HUDEP-2 (cell line): ENCODE measurements around the gene SORCS2.

Source experiments
- DNase-seq, 76 experiments: peaks; one replicate each; lab custom pipeline; 2025; ENCODE audit not compliant: unreplicated experiment in 76 of 76; lab: John Stamatoyannopoulos, UW

Gene SORCS2

DNA sequence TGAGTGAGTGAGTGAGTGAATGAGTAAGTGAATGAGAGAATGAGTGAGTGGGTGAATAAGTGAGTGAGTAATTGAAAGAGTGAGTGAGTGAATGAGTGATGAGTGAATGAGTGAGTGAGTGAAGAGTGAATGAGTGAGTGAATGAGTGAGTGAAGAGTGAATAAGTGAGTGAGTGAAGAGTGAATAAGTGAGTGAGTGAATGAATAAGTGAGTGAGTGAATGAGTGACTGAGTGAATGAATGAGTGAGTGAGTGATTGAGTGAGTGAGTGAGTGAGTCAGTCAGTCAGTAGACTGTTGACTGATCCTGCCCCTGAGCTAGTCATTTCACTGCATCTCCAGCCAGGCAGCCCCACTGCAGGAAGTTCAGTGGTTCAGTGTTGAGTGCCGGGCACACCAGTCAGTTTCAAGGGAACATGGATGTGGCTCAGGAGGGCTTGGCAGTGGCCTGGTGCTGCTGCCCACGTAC, 470.8 kb downstream of the SORCS2 start:
- DNase-seq, result no peak

DNA sequence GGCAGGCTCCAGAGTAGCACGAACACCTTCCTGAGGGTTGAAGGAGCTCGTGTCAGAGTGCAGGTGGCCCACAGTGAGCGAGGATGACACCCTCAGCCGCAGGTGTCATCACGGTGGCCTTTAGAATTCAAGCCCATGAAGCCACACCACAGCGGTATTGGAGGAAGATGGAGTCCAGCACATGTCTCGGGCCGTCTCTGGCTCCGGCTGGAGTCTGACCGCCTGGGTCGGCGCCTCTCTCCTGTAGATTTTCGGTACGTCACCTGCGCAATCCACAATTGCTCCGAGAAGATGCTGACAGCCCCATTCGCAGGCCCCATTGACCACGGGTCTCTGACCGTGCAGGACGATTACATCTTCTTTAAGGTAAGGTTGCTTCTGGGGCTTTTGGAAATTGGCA, 471.8 kb downstream of the SORCS2 start:
- DNase-seq, result no peak

DNA sequence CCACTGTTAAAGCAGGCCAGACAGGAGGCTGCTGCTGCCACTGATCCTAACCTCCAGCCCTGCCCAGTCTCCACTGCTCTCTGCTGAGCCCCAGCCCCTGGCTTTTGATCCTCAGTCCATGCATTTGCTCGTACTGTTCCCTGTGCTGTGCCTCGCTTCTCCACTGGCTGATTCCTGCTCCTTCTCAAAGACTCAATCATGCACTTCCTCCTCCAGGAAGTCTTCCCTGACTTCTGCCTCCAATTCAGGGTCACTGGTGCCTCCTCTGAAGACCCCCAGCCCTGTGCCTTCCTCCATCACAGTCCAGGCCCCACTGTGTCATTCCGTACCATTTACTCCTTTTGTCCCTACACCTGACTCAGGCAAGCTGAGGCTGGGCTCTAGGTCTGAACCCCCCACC, 473.0 kb downstream of the SORCS2 start:
- no peak for DNase-seq

GRCh38 chr4:7666011-7666410, 473.7 kb downstream of the SORCS2 start:
- no peak for DNase-seq

DNA sequence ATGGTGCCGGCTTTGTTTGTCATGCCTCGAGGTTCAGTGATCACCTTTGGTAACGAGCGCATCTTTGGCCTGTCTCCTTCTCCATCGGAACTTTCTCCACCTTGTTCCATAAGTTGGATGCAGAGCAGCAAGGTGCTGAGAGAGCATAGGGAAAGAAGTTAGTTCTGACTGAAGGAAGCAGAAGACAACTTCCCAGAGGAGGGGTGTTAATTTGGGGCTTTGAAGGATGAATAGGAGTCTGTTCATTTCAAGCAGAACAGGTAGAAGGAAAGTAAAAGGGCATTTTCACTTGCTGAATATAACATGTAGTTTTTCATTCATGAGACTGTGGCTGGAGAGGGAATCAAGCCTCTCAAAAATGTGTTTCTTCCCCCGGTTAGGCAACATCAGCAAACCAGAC, 474.4 kb downstream of the SORCS2 start:
- no peak for DNase-seq

- DNase-seq, result no peak
Observed at GRCh38 chr4:7668271-7668670, 475.9 kb downstream of the SORCS2 start.

GRCh38 chr4:7668826-7669225, 476.5 kb downstream of the SORCS2 start:
- no peak for DNase-seq

GRCh38 chr4:7672601-7673000, 480.3 kb downstream of the SORCS2 start:
- DNase-seq, result no peak

GRCh38 chr4:7673121-7673520, 480.8 kb downstream of the SORCS2 start:
- no peak for DNase-seq

- no peak for DNase-seq
Observed at GRCh38 chr4:7674706-7675105, 482.4 kb downstream of the SORCS2 start.

GRCh38 chr4:7675136-7675535, 482.8 kb downstream of the SORCS2 start:
- DNase-seq, result no peak

GRCh38 chr4:7675612-7676320, 483.4 kb downstream of the SORCS2 start:
- no peak for DNase-seq

GRCh38 chr4:7676398-7676922, 484.1 kb downstream of the SORCS2 start:
- no peak for DNase-seq

DNA sequence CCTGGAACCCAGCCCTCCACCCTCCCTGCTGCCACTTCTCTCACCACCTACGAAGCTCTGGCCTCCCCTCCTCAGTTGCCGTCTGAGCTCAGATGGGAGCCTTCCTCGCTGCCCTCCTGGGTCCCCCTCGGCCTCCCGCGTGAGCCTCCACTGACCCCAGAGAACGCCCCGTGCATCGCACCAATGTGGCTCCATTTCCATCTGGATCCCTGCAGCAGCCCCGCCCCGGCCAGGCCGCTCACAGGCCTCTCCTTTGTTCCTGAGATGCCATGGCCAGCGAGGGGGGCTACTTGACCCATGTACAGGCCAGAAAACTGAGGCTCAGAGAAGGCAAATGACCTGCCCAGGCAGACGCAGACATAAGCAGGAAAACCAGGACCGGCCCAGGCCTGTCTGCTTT, 484.7 kb downstream of the SORCS2 start:
- no peak for DNase-seq

- no peak for DNase-seq
Observed at GRCh38 chr4:7677799-7678301, 485.5 kb downstream of the SORCS2 start.

DNA sequence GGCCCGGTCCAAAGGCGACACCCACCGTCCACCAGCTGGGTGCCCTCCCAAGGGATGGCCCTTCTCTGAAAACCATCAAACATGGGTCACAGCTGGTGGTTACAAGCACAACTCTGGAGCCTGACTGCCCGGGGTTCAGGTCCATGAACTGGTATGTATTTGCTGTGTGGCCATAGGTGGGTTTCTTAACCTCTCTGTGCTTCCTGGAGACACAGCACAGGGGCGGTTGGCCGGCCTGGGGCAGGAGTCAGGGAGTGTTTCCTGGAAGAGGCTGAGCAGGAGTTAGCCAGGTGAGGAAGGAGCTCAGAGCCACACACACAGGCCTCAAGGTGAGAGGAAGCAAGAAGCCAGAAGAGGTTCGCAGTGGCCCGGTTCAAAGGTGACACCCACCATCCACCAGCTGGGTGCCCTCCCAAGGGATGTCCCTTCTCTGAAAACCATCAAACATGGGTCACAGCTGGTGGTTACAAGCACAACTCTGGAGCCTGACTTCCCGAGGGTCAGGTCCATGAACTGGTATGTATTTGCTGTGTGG, 486.0 kb downstream of the SORCS2 start:
- no peak for DNase-seq

DNA sequence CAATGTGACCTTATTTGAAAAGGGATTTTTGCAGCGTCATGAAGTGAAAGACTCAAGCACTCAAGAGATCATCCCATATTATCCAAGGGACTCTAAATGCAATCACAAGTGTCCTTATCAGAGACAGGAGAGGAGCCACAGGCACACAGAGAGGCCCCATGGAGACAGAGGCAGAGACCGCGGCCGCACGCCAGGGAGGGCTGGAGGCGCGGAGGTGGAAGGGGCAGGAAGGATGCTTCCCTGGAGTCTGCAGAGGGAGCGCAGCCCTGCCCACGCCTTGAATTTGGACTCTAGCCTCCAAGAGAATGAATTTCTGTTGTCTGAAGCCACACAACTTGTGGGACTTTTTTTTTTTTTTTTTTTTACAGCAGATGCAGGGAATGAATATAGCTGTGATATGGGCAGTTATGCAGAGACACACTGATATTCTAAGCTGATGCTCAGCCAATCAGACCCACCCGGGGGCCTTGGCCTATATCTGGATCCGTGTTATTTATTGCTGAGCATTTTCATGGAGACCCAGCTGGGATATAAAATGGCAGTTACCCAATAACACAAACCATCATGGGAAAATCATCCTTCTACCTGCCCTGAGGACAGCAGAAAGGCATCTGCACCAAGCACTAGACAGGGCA, 487.2 kb downstream of the SORCS2 start:
- DNase-seq, result no peak

DNA sequence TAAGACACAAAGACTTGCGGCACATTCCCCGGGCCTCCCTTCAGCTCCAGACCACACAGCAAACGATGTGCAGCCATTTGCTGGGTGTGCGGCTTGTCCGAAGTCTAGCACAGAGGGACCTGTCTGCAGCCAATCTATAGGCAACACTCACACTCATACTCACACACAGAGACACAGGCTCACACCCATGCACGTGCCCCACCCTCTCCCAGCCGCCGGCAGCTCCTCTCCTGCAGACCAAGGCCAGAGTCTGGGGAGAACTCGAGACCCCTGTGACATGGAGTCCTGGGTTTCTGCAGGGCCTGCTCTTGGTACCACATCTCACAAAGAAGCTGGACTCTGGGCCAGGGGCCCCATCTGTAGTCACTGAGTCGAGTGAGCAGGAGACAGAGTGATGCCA, 487.8 kb downstream of the SORCS2 start:
- DNase-seq, result no peak

DNA sequence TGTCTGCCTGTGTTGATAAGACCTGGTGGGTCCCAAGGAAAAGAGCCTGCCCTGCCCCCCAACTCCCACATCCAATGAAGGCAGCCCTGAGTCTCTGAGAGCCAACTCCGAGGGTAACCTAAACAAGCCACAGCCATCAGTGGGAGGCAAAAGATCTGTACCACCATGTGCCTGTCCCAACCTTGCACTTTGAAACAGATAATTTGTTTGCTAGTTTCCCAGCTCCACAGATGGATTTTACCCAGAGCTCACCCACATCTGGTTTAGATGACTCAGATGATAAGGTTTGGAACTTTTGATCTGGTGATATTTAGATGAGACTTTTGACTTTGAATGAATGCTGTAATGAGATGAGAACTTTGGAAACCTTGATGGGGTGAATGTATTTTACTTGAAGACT, 488.4 kb downstream of the SORCS2 start:
- DNase-seq, result no peak

DNA sequence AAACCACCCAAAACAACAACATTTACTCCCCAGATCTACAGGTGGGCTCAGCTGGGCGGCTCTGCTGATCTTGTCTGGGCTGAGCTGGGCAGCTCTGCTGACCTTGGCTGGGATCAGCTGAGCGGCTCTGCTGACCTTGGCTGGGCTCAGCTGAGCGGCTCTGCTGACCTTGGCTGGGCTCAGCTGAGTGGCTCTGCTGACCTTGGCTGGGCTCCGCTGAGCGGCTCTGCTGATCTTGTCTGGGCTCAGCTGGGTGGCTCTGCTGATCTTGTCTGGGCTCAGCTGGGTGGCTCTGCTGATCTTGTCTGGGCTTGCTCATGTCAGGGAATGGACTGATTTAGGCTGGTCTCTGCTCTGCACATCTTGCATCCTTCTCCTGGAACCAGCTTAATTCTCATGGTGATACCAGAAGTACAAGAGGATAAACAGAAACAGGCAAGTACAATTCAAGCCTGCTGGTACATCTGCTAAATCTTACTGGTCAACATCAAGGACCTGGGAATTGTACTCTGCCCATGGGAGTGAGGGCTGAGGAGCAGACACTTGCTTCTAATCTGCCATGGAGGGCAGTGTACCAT, 490.9 kb downstream of the SORCS2 start:
- DNase-seq, result no peak

GRCh38 chr4:7684294-7684693, 492.0 kb downstream of the SORCS2 start:
- no peak for DNase-seq
